A549 (cell line): ENCODE results near the gene ACAP1. TPM values are rescaled to one million over a fixed set of nuclear protein-coding genes. Genes with fewer than 3 reads are reported as not detected.
"Not testable (repeated sequence)": the region's sequence is repeated elsewhere in the genome, so short reads cannot be mapped to it uniquely, and the experiment has no call there.

Source experiments
- ATAC-seq, 2 experiments: fragments of 200-7000 bp in 1 of 2; fragments of >200 bp in 1 of 2; cut with Nextera tagmentation in 1 of 2; cut with Tn5 transposase in 1 of 2; 3 replicates each; pipeline versions ENCODE4 v1.8.0 to v1.9.1; 2018 to 2020; ENCODE audit warnings: mild to moderate bottlenecking in 1 of 2, moderate library complexity in 1 of 2
- CTCF ChIA-PET: fragments of 300-600 bp; sonication (Branson Sonifier 250); formaldehyde crosslinking; extraction: SDS; loops from one replicate; lab custom pipeline; 2021; ENCODE audit warnings: antibody characterized with exemption, inconsistent platforms; lab: Yijun Ruan, JAX
- POLR2A ChIA-PET: fragments of 350-600 bp; formaldehyde crosslinking; extraction: SDS; loops from one replicate; lab custom pipeline; 2021; ENCODE audit warnings: antibody characterized with exemption, inconsistent platforms; lab: Yijun Ruan, JAX
- DNase-seq, 2 experiments: peaks; one replicate each; pipeline versions ENCODE4 v3.0.0 to v3.0.0-alpha.2; 2011 to 2016; ENCODE audit warnings: low read depth in 1 of 2, low spot score in 1 of 2
- FAIRE-seq: peaks from 2 replicates; lab custom pipeline; 2011; peaks lifted over from hg19 to GRCh38; lab: Jason Lieb, UNC
- H3K27ac ChIP-seq, 2 experiments: fragments of >200 bp; sonication (Bioruptor Twin); formaldehyde crosslinking; 3 replicates each; pipeline ENCODE4 v1.5.1; 2016 to 2017
- H3K4me1 ChIP-seq: fragments of >200 bp; sonication (Bioruptor Twin); formaldehyde crosslinking; 3 replicates; pipeline ENCODE4 v1.6.1; 2016
- H3K4me2 ChIP-seq: fragments of >200 bp; sonication (Bioruptor Twin); formaldehyde crosslinking; 3 replicates; pipeline ENCODE4 v1.6.1; 2016
- H3K4me3 ChIP-seq: fragments of >200 bp; sonication (Bioruptor Twin); formaldehyde crosslinking; 3 replicates; pipeline ENCODE4 v1.5.1; 2016
- H3K9me3 ChIP-seq: fragments of >200 bp; sonication (Bioruptor Twin); formaldehyde crosslinking; 3 replicates; pipeline ENCODE4 v1.6.1; 2016
- BHLHE40 ChIP-seq: IDR thresholded peaks from 2 replicates; pipeline ENCODE4 v1.6.1; 2012; ENCODE audit warnings: low read depth, low read length, inconsistent platforms
- CBX8 ChIP-seq: fragments of 200-600 bp; sonication (generic); IDR thresholded peaks from 2 replicates; pipeline ENCODE4 v1.6.1; 2016
- CEBPB ChIP-seq, 2 experiments: fragments of >200 bp in 1 of 2; sonication (Bioruptor Twin) in 1 of 2; formaldehyde crosslinking in 1 of 2; IDR thresholded peaks; 2 replicates each; pipeline ENCODE4 v1.6.1; 2012 to 2016
- CHD4 ChIP-seq: fragments of 200-600 bp; sonication (generic); IDR thresholded peaks from 2 replicates; pipeline ENCODE4 v1.6.1; 2016; ENCODE audit warnings: antibody characterized with exemption, mild to moderate bottlenecking, borderline replicate concordance
- EHF ChIP-seq: fragments of 250-450 bp; sonication (Bioruptor Pico); IDR thresholded peaks from 2 replicates; pipeline ENCODE4 v1.5.0; 2020; ENCODE audit warnings: mild to moderate bottlenecking
- FOSL2 ChIP-seq, 2 experiments: fragments of 450-650 bp in 1 of 2; fragments of >200 bp in 1 of 2; sonication (Bioruptor Twin) in 1 of 2; formaldehyde crosslinking; IDR thresholded peaks; 2 replicates each; pipeline versions ENCODE4 v1.5.0 to v1.6.1; 2016 to 2020; ENCODE audit warnings: mild to moderate bottlenecking in 1 of 2, moderate library complexity in 1 of 2
- HDAC2 ChIP-seq: fragments of 200-600 bp; sonication (generic); IDR thresholded peaks from 2 replicates; pipeline ENCODE4 v1.6.1; 2016
- HOXA7 ChIP-seq: fragments of 250-450 bp; sonication (Bioruptor Pico); IDR thresholded peaks from 2 replicates; pipeline ENCODE4 v1.5.0; 2020; ENCODE audit warnings: mild to moderate bottlenecking, moderate library complexity
- HOXB5 ChIP-seq: fragments of 250-450 bp; sonication (Bioruptor Pico); IDR thresholded peaks from 2 replicates; pipeline ENCODE4 v1.5.0; 2020; ENCODE audit warnings: mild to moderate bottlenecking, moderate library complexity
- JUN ChIP-seq, 2 experiments: fragments of >200 bp; sonication (Bioruptor Twin); formaldehyde crosslinking; IDR thresholded peaks; 2 replicates in 1 of 2; 3 replicates in 1 of 2; pipeline ENCODE4 v1.6.1; 2016 to 2017
- KDM5A ChIP-seq: fragments of 200-600 bp; sonication (generic); IDR thresholded peaks from 2 replicates; pipeline ENCODE4 v1.6.1; 2016; ENCODE audit warnings: antibody characterized with exemption, mild to moderate bottlenecking
- MAZ ChIP-seq: fragments of 150-350 bp; IDR thresholded peaks from 2 replicates; pipeline ENCODE4 v1.6.1; 2014; ENCODE audit warnings: antibody characterized with exemption, low read depth, low read length, borderline replicate concordance
- MYC ChIP-seq: IDR thresholded peaks from 2 replicates; pipeline ENCODE4 v1.6.1; 2012; ENCODE audit warnings: mild to moderate bottlenecking, inconsistent platforms, low read length, improper control_type of control experiment, borderline replicate concordance
- PHF8 ChIP-seq: fragments of 200-600 bp; sonication (generic); IDR thresholded peaks from 2 replicates; pipeline ENCODE4 v1.6.1; 2016; ENCODE audit warnings: low read depth, mild to moderate bottlenecking, antibody characterized with exemption, moderate library complexity, borderline replicate concordance
- POLR2A ChIP-seq: IDR thresholded peaks from 2 replicates; pipeline ENCODE4 v1.6.1; 2012; ENCODE audit warnings: mild to moderate bottlenecking, low read length
- POLR2AphosphoS2 ChIP-seq: conservative IDR thresholded peaks from 2 replicates; pipeline ENCODE4 v1.6.1; 2012; ENCODE audit warnings: low read length, improper control_type of control experiment, inconsistent platforms
- RAD21 ChIP-seq, 2 experiments: fragments of >200 bp in 1 of 2; sonication (Bioruptor Twin) in 1 of 2; formaldehyde crosslinking in 1 of 2; IDR thresholded peaks in 1 of 2; conservative IDR thresholded peaks in 1 of 2; 2 replicates in 1 of 2; 3 replicates in 1 of 2; pipeline ENCODE4 v1.6.1; 2012 to 2018; ENCODE audit warnings: inconsistent platforms in 1 of 2
- RFX5 ChIP-seq: fragments of 450-650 bp; IDR thresholded peaks from 2 replicates; pipeline ENCODE4 v1.7.1; 2014; ENCODE audit warnings: antibody characterized with exemption, mild to moderate bottlenecking, moderate library complexity
- RNF2 ChIP-seq: fragments of 200-600 bp; sonication (generic); IDR thresholded peaks from 2 replicates; pipeline ENCODE4 v1.6.1; 2016; ENCODE audit warnings: low read depth, mild to moderate bottlenecking, antibody characterized with exemption, moderate library complexity, borderline replicate concordance
- SMC3 ChIP-seq: fragments of >200 bp; sonication (Bioruptor Twin); formaldehyde crosslinking; IDR thresholded peaks from 3 replicates; pipeline ENCODE4 v1.6.1; 2018; ENCODE audit warnings: inconsistent platforms
- TFCP2L1 ChIP-seq: fragments of 250-450 bp; sonication (Bioruptor Pico); IDR thresholded peaks from 2 replicates; pipeline ENCODE4 v1.5.0; 2021; ENCODE audit warnings: mild to moderate bottlenecking
- TP53 ChIP-seq: fragments of 250-450 bp; sonication (Bioruptor Pico); IDR thresholded peaks from 2 replicates; pipeline ENCODE4 v1.5.0; 2021; ENCODE audit warnings: mild to moderate bottlenecking, moderate library complexity
- ZNF302 ChIP-seq: fragments of 250-450 bp; sonication (Bioruptor Pico); IDR thresholded peaks from 2 replicates; pipeline ENCODE4 v1.9.0; 2021; ENCODE audit warnings: inconsistent platforms, mild to moderate bottlenecking, moderate library complexity
- WGBS: methylation state at CpG from one replicate; pipeline ENCODE4 v1.1.6; 2017; ENCODE audit errors: missing lambda C conversion rate; 5-methylcytosine and 5-hydroxymethylcytosine counted together
- polyA plus RNA-seq, 4 experiments: library from polyadenylated mRNA; depleted of rRNA in 3 of 4; stranded (reverse); fragments of >200 nt; fragmentation: RNase III in 1 of 4; extraction: RNeasy Plus Mini Kit Qiagen cat#74134 plus additional on column Dnase treatment in 1 of 4; gene quantifications; 2 replicates in 3 of 4; 3 replicates in 1 of 4; pipeline ENCODE4 v1.2.3, GENCODE V29; 2011 to 2017
- TF ChIP-seq, protein P1 (sequence below): fragments of >200 bp; sonication (Bioruptor Twin); formaldehyde crosslinking; IDR thresholded peaks from 3 replicates; pipeline ENCODE4 v1.6.1; 2016
- TF ChIP-seq, protein P2 (sequence below): fragments of 450-650 bp; IDR thresholded peaks from 2 replicates; pipeline ENCODE4 v1.6.1; 2014; ENCODE audit warnings: antibody characterized with exemption
- TF ChIP-seq, protein P3 (sequence below): fragments of >200 bp; sonication (Bioruptor Twin); formaldehyde crosslinking; IDR thresholded peaks from 2 replicates; pipeline ENCODE4 v1.6.1; 2016
- TF ChIP-seq, protein P4 (sequence below): IDR thresholded peaks from 2 replicates; pipeline ENCODE4 v1.6.1; 2012

Gene ACAP1
- polyA plus RNA-seq, 2 of the 4 experiments (the other 2 are of a cell fraction) = 0.41 to 1.3 TPM

DNA sequence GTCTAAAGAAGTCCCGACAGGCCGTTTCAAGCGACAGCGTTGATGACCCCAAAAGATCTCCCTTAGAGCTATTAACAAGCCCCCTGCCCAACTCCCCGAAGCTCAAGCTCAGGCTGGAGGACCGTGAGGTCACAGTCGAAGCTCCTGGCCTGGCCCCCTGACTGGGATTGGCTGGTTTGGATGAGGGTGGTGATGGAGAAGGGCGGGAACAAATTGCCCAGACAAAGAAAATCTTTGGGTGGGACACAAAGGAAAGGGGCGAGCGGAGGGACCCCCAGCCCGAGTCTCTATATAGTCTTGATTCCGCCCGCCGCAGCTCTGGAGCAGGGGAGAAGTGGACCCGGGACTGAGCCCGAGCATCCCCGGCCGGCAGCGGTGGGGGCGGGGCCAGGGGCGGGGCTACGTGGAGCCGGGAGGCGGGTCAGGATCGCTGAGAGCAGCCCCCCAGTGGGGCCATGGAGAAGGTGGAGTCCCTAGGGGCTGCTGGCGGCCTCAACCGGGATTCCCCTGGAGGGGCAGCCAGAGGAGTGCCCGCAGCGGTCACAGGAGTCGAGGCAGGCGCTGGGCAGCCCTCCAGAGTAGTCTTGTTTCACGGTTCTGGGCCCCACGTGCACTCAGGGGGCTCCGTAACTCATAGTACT is 6.2 kb upstream of the ACAP1 start:
- CTCF ChIA-PET = interaction anchor here (0.9 to 23.9 kb wide), 12 partner anchors 12 to 284 kb away, joined by 3 to 433 read pairs (median 6); partner anchors contain the start of genes ACAP1, KCTD11, SENP3 and SLC2A4
- TF ChIP-seq, protein P1, sequence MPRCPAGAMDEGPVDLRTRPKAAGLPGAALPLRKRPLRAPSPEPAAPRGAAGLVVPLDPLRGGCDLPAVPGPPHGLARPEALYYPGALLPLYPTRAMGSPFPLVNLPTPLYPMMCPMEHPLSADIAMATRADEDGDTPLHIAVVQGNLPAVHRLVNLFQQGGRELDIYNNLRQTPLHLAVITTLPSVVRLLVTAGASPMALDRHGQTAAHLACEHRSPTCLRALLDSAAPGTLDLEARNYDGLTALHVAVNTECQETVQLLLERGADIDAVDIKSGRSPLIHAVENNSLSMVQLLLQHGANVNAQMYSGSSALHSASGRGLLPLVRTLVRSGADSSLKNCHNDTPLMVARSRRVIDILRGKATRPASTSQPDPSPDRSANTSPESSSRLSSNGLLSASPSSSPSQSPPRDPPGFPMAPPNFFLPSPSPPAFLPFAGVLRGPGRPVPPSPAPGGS = 0 out of 3 replicates have a peak, but pooled peaks have one; percentile 22
- TF ChIP-seq POLR2AphosphoS2 (no peak), RFX5 (no peak), MAZ (no peak), PHF8 (0 out of 2 replicates have a peak, but pooled peaks have one; percentile 8), HOXA7 (no peak), MYC (0 out of 2 replicates have a peak, but pooled peaks have one; percentile 17), POLR2A (peak; percentile 37; the same call in 1 of the 2 replicates)
- TF ChIP-seq, protein P2, sequence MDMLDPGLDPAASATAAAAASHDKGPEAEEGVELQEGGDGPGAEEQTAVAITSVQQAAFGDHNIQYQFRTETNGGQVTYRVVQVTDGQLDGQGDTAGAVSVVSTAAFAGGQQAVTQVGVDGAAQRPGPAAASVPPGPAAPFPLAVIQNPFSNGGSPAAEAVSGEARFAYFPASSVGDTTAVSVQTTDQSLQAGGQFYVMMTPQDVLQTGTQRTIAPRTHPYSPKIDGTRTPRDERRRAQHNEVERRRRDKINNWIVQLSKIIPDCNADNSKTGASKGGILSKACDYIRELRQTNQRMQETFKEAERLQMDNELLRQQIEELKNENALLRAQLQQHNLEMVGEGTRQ = no peak
- Histone ChIP-seq H3K4me1 (peaks cover 15% of the 10 kb centered on the region; the same call in 2 of the 3 replicates), H3K9me3 (no peaks in the 10 kb centered on the region), H3K27ac (peak overlapping the region; percentile 89 to 98), H3K4me2 (peak overlapping the region; percentile 56), H3K4me3 (peak overlapping the region; percentile 81)
- POLR2A ChIA-PET = interaction anchor here (0.9 to 1.6 kb wide), 11 partner anchors 10 to 230 kb away, joined by 3 to 22 read pairs (median 5); partner anchors contain the start of genes GPS2, PLSCR3 and TMEM256
- ATAC-seq (peak; percentile 85 to 92), DNase-seq (peak; percentile 90 to 100), FAIRE-seq (no peak)
- whole genome bisulfite sequencing = 2% methylated on average over 24 of the region's 34 CpGs

DNA sequence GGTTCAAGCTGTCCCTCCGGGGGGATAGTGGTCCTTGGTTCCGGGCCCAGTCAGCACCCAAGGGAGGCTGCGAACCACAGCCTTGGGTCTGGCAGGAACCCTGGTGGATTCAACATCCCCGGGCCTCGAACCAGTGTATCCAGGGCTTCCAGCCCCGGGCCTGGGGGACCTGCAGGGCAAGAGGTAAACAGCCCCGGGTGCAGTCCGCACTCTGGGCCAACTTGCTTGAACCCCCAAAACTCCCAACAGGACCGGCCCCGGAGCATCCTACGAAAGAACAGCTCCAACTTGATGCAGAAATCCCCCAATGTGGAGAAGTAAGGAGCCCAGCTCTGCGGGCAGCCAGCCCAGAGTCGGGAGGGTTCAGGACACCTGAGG is 5.7 kb upstream of the ACAP1 start:
- FAIRE-seq = no peak

DNA sequence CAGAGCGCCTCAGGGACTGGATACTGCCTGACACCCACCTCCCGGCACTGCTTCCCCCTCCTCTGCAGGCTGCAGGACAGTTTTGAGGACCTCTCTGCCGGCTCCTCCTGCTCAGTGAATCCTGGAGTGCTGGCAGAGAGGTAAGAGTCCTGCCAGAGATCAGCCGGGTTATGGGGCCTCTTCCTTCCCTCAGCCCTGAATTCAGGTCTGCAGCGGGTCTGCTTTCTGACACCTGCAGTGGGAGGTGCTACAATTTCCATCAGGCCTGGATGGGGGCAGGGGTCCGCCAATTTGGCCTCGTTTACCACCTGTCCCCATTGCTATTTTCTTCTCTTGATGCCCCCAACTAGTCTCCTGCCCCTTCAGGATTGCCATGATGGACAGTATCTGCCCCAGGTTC is 4.2 kb upstream of the ACAP1 start:
- ChIA-PET POLR2A (no interaction called here), CTCF (interaction anchor here (23.9 kb wide), 1 partner anchor 10 kb away, joined by 433 read pairs; the partner anchor contains the start of gene ACAP1)
- Histone ChIP-seq H3K4me2 (no peak overlapping the region), H3K4me3 (no peak overlapping the region), H3K4me1 (peaks cover 15% of the 10 kb centered on the region; the same call in 2 of the 3 replicates), H3K27ac (no peak overlapping the region), H3K9me3 (no peaks in the 10 kb centered on the region)
- WGBS = 51% methylated on average over 7 of the region's 7 CpGs
- no peak for DNase-seq
- TF ChIP-seq ZNF302 (CRISPR knock-in tag) = no peak
- no peak for TF ChIP-seq TP53 (CRISPR knock-in tag)
- no peak for TF ChIP-seq JUN (IDR thresholded peaks at IDR 0.05)
- TF ChIP-seq BHLHE40 = no peak
- no peak for TF ChIP-seq TFCP2L1 (CRISPR knock-in tag)
- TF ChIP-seq PHF8 = no peak
- TF ChIP-seq HOXB5 (CRISPR knock-in tag) = no peak
- TF ChIP-seq CBX8 = no peak
- FAIRE-seq = no peak
- ATAC-seq = no peak

More for the DNA sequence above, 5.7 kb upstream of the ACAP1 start:
- DNase-seq = no peak
- Histone ChIP-seq H3K4me1 (peaks cover 15% of the 10 kb centered on the region; the same call in 2 of the 3 replicates), H3K27ac (peak overlapping the region; percentile 89 to 98), H3K4me3 (peak overlapping the region; percentile 81), H3K4me2 (peak overlapping the region; percentile 56)
- CTCF ChIA-PET = interaction anchor here (0.9 to 23.9 kb wide), 6 partner anchors 12 to 230 kb away, joined by 3 to 433 read pairs (median 4); partner anchors contain the start of genes ACAP1 and KCTD11
- TF ChIP-seq TP53 (CRISPR knock-in tag) (no peak), SMC3 (no peak), HDAC2 (no peak), RNF2 (no peak), EHF (CRISPR knock-in tag) (no peak), CHD4 (no peak), FOSL2 (IDR thresholded peaks at IDR 0.05) (no peak), FOSL2 (CRISPR knock-in tag; IDR thresholded peaks at IDR 0.05) (no peak), KDM5A (no peak), HOXB5 (CRISPR knock-in tag) (no peak), CEBPB (IDR thresholded peaks at IDR 0.05) (no peak), RAD21 (conservative IDR thresholded peaks at IDR 0.05 in 1 of 2, IDR thresholded peaks at IDR 0.05 in 1 of 2) (no peak)
- TF ChIP-seq, protein P3, sequence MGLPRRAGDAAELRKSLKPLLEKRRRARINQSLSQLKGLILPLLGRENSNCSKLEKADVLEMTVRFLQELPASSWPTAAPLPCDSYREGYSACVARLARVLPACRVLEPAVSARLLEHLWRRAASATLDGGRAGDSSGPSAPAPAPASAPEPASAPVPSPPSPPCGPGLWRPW = no peak
- TF ChIP-seq, protein P2 = no peak
- TF ChIP-seq, protein P4, sequence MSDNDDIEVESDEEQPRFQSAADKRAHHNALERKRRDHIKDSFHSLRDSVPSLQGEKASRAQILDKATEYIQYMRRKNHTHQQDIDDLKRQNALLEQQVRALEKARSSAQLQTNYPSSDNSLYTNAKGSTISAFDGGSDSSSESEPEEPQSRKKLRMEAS = no peak
- TF ChIP-seq, all 56 proteins: peak for 0
- POLR2A ChIA-PET = no interaction called here
- 55% methylated on average over 13 of the region's 13 CpGs for WGBS
- no peaks in the 10 kb centered on the region for H3K9me3 ChIP-seq
- ATAC-seq = no peak; a peak in 1 of 6 replicates

DNA sequence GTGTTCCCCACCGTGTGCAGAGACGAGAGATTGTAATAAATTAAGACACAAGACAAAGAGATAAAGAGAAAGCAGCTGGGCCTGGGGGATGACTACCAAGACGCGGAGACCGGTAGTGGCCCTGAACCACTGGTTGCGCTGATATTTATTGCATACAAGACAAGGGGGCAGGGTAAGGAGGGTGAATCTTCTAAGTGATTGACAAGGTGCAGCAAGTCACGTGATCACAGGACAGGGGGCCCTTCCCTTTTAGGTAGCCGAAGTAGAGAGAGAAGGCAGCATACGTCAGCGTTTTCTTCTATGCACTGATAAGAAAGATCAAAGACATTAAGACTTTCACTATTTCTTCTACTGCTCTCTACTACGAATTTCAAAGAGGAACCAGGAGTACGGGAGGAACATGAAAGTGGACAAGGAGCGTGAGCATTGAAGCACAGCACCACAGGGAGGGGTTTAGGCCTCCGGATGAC is 3.7 kb upstream of the ACAP1 start:
- 63% methylated on average over 13 of the region's 14 CpGs for WGBS
- H3K4me3 ChIP-seq, POLR2A ChIA-PET, DNase-seq, H3K4me2 ChIP-seq, FAIRE-seq, ATAC-seq, H3K9me3 ChIP-seq, H3K27ac ChIP-seq: not testable (repeated sequence)
- CTCF ChIA-PET = interaction anchor here (23.9 kb wide), 1 partner anchor 10 kb away, joined by 433 read pairs; the partner anchor contains the start of gene ACAP1
- H3K4me1 ChIP-seq = peaks cover 14% of the 10 kb centered on the region; the same call in 2 of the 3 replicates
